Thyroid gland (tissue), 4 donors: Measurements from ENCODE around the gene RASL12. TPM values are rescaled to one million over a fixed set of nuclear protein-coding genes. Genes with fewer than 3 reads are reported as not detected.
"Not testable (repeated sequence)": the region's sequence is repeated elsewhere in the genome, so short reads cannot be mapped to it uniquely, and the experiment has no call there.

Source experiments
- DNase-seq, 2 donors: peaks; one replicate each; pipeline ENCODE4 v3.0.0-alpha.2; 2019
- H3K27ac ChIP-seq, 3 donors: fragments of 200-600 bp; sonication (generic); 1 replicate in 2 of 3; 2 replicates in 1 of 3; pipeline ENCODE4 v1.5.1; 2016 to 2019; ENCODE audit warnings: mild to moderate bottlenecking in 1 of 3, moderate library complexity in 1 of 3
- H3K27me3 ChIP-seq: fragments of 200-600 bp; sonication (generic); one replicate; pipeline ENCODE4 v1.5.1; 2019
- H3K36me3 ChIP-seq, 2 donors: fragments of 200-600 bp; sonication (generic); one replicate each; pipeline ENCODE4 v1.5.1; 2016 to 2019
- H3K4me1 ChIP-seq, 2 donors: fragments of 200-600 bp; sonication (generic); one replicate each; pipeline ENCODE4 v1.5.1; 2017 to 2019
- H3K4me3 ChIP-seq, 3 donors: fragments of 200-600 bp; sonication (generic); replicated peaks in 1 of 3; 1 replicate in 2 of 3; 2 replicates in 1 of 3; pipeline ENCODE4 v1.5.1; 2016; ENCODE audit warnings: mild to moderate bottlenecking in 1 of 3
- H3K9me3 ChIP-seq: fragments of 200-600 bp; sonication (generic); one replicate; pipeline ENCODE4 v1.5.1; 2017
- CTCF ChIP-seq, 6 experiments: fragments of 200-600 bp in 3 of 6; fragments of 450-650 bp in 3 of 6; sonication (generic) in 3 of 6; IDR thresholded peaks; one replicate each; pipeline ENCODE4 v1.5.1; 2016 to 2019; ENCODE audit warnings: antibody characterized with exemption in 6 of 6, mild to moderate bottlenecking in 2 of 6, inconsistent platforms in 1 of 6, moderate library complexity in 1 of 6
- POLR2A ChIP-seq, 2 donors: fragments of 450-650 bp; IDR thresholded peaks; one replicate each; pipeline ENCODE4 v1.6.1; 2017; ENCODE audit warnings: antibody characterized with exemption in 2 of 2, mild to moderate bottlenecking in 2 of 2, moderate library complexity in 1 of 2
- WGBS, 2 donors: methylation state at CpG; one replicate each; pipeline ENCODE4 v1.1.5; 2017; 5-methylcytosine and 5-hydroxymethylcytosine counted together
- intact Hi-C: fragments of 100-400 bp; cut with DNase I; formaldehyde crosslinking; loops from one replicate; pipeline ENCODE4 v1.15.1; 2023
- small RNA-seq: library from RNA; depleted of rRNA; stranded (forward); fragments of <200 nt; gene quantifications from one replicate; pipeline ENCODE3, GENCODE V24; 2016
- total RNA-seq, 4 donors: library from RNA; depleted of rRNA; stranded (reverse); fragments of >200 nt; gene quantifications; one replicate each; pipeline ENCODE4 v1.2.3, GENCODE V29; 2016

Gene RASL12
- total RNA-seq, 4 donors from 2014 or later, result 5.1 to 12.5 (median 7.7) TPM

GRCh38 chr15:65020419-65020818, 47.4 kb downstream of the RASL12 start:
- TF ChIP-seq CTCF (IDR thresholded peaks at IDR 0.05) (no peak), POLR2A (IDR thresholded peaks at IDR 0.05) (no peak)
- H3K27ac ChIP-seq, result no peak overlapping the region
- no peak for DNase-seq
- H3K9me3 ChIP-seq, result no peaks in the 10 kb centered on the region
- H3K27me3 ChIP-seq, result no peaks in the 10 kb centered on the region
- peaks cover 4 to 25% of the 10 kb centered on the region in 2 donors for H3K36me3 ChIP-seq
- H3K4me1 ChIP-seq, result no peaks in the 10 kb centered on the region
- H3K4me3 ChIP-seq, result no peak overlapping the region
- intact Hi-C loops, result no loop called here
- WGBS, 2 donors, result 78 to 93% methylated on average over 1 of the region's 1 CpG

GRCh38 chr15:65011198-65011597, 56.6 kb downstream of the RASL12 start:
- H3K27me3 ChIP-seq, H3K4me1 ChIP-seq, DNase-seq, intact Hi-C loops, H3K27ac ChIP-seq, H3K9me3 ChIP-seq, H3K4me3 ChIP-seq: not testable (repeated sequence)
- H3K36me3 ChIP-seq, result peaks cover 15 to 23% of the 10 kb centered on the region in 2 donors
- 95 to 97% methylated on average over 4 of the region's 4 CpGs for WGBS, 2 donors

- 70 to 77% methylated on average over 2 of the region's 2 CpGs for WGBS, 2 donors
- TF ChIP-seq POLR2A (IDR thresholded peaks at IDR 0.05) (no peak), CTCF (IDR thresholded peaks at IDR 0.05) (no peak)
Observed at GRCh38 chr15:65008983-65009382, 58.8 kb downstream of the RASL12 start.

GRCh38 chr15:65006876-65007275, 60.9 kb downstream of the RASL12 start:
- DNase-seq, result no peak
- 91 to 98% methylated on average over 3 of the region's 3 CpGs for WGBS, 2 donors
- Histone ChIP-seq H3K36me3 (peaks cover 0 to 3% of the 10 kb centered on the region in 2 donors), H3K27me3 (no peaks in the 10 kb centered on the region), H3K4me1 (no peaks in the 10 kb centered on the region), H3K9me3 (no peaks in the 10 kb centered on the region), H3K27ac (no peak overlapping the region), H3K4me3 (no peak overlapping the region)
- TF ChIP-seq CTCF (IDR thresholded peaks at IDR 0.05), result no peak
- TF ChIP-seq POLR2A (IDR thresholded peaks at IDR 0.05), result no peak
- intact Hi-C loops, result no loop called here

More at GRCh38 chr15:65008983-65009382, 58.8 kb downstream of the RASL12 start:
- DNase-seq, result no peak
- no peak overlapping the region for H3K27ac ChIP-seq
- H3K27me3 ChIP-seq, result no peaks in the 10 kb centered on the region
- H3K36me3 ChIP-seq, result peaks cover 8 to 10% of the 10 kb centered on the region in 2 donors
- intact Hi-C loops, result no loop called here
- H3K4me3 ChIP-seq, result no peak overlapping the region
- H3K9me3 ChIP-seq, result no peaks in the 10 kb centered on the region
- no peaks in the 10 kb centered on the region for H3K4me1 ChIP-seq

- Histone ChIP-seq H3K9me3 (no peaks in the 10 kb centered on the region), H3K4me1 (no peaks in the 10 kb centered on the region), H3K27ac (no peak overlapping the region), H3K27me3 (no peaks in the 10 kb centered on the region), H3K36me3 (peaks cover 0 to 3% of the 10 kb centered on the region in 2 donors), H3K4me3 (no peak overlapping the region)
- TF ChIP-seq POLR2A (IDR thresholded peaks at IDR 0.05), result no peak
- TF ChIP-seq CTCF (IDR thresholded peaks at IDR 0.05), result no peak
- intact Hi-C loops, result no loop called here
- WGBS, 2 donors, result 80 to 86% methylated on average over 3 of the region's 3 CpGs
- DNase-seq, result no peak
Observed at GRCh38 chr15:65004993-65005392, 62.8 kb downstream of the RASL12 start.

Small RNA genes lying within 50 kb of the gene (small RNA-seq; reads per million reads assigned to genes)
- not detected for gene AC013553.1

Other genes starting within 250 kb of the RASL12 start
- 1 to 10 TPM in 1 of 4 donors, under 1 TPM in 2, not detected in 1; 0.33 to 1.1 (median 0.54) TPM for gene PIF1, start 242.3 kb downstream of the RASL12 start, total RNA-seq
- gene PLEKHO2, start 226.1 kb downstream of the RASL12 start, total RNA-seq, result 10 to 100 TPM; 31.3 to 53.6 (median 46.1) TPM
- gene ANKDD1A, start 156.1 kb downstream of the RASL12 start, total RNA-seq, result 10 to 100 TPM in 1 of 4 donors, 1 to 10 TPM in 3; 5.1 to 11.9 (median 6.3) TPM
- 100 to 1,000 TPM; 119 to 149 (median 122) TPM for gene SPG21, start 78.1 kb downstream of the RASL12 start, total RNA-seq
- 10 to 100 TPM; 20.7 to 31.6 (median 27.1) TPM for gene MTFMT, start 38.4 kb downstream of the RASL12 start, total RNA-seq
- gene SLC51B, start 22.6 kb downstream of the RASL12 start, total RNA-seq, result not detected
- gene KBTBD13, start 8.8 kb upstream of the RASL12 start, total RNA-seq, result not detected
- gene UBAP1L, start 47.2 kb upstream of the RASL12 start, total RNA-seq, result 10 to 100 TPM in 1 of 4 donors, 1 to 10 TPM in 3; 8.1 to 12.6 (median 8.8) TPM
- gene PDCD7, start 65.8 kb upstream of the RASL12 start, total RNA-seq, result 10 to 100 TPM; 27.5 to 43.4 (median 32.9) TPM
- 10 to 100 TPM; 37.9 to 57.5 (median 46.4) TPM for gene CLPX, start 117.4 kb upstream of the RASL12 start, total RNA-seq
- 10 to 100 TPM in 1 of 4 donors, 1 to 10 TPM in 3; 2.1 to 17.6 (median 5.0) TPM for gene CILP, start 143.5 kb upstream of the RASL12 start, total RNA-seq
- 10 to 100 TPM; 11.3 to 15.5 (median 13.2) TPM for gene PARP16, start 218.9 kb upstream of the RASL12 start, total RNA-seq
- gene RNU5A-1, start 228.1 kb upstream of the RASL12 start, total RNA-seq, result not detected
- not detected for gene RNU5B-1, start 236.7 kb upstream of the RASL12 start, total RNA-seq